ENCODE data around the gene GPC2.

The GPC2 gene

GRCh38 chr7:100122568-100122967 is 54.6 kb downstream of the GPC2 start:
- DNase-seq (ENCODE audit: insufficient read length, low spot score), result no peak
- FAIRE-seq, result no peak
- TF ChIP-seq POU2F2 (IDR thresholded peaks at IDR 0.05; ENCODE audit: low read depth, low read length), result no peak
- TF ChIP-seq POLR2A (IDR thresholded peaks at IDR 0.05; ENCODE audit: low read depth, low read length), result no peak
- TF ChIP-seq SPI1 (IDR thresholded peaks at IDR 0.05; ENCODE audit: low read depth, low read length), result no peak
- no peak for TF ChIP-seq PAX5 (IDR thresholded peaks at IDR 0.05; ENCODE audit: insufficient read depth, low read length, severe bottlenecking)
- TF ChIP-seq POLR2AphosphoS5 (IDR thresholded peaks at IDR 0.05; ENCODE audit: low read depth, low read length), result no peak
- no peak for TF ChIP-seq TAF1 (IDR thresholded peaks at IDR 0.05; ENCODE audit: low read depth, low read length)

- DNase-seq (ENCODE audit: insufficient read length, low spot score), result no peak
- TF ChIP-seq POLR2AphosphoS5 (IDR thresholded peaks at IDR 0.05; ENCODE audit: low read depth, low read length) (no peak), POU2F2 (IDR thresholded peaks at IDR 0.05; ENCODE audit: low read depth, low read length) (no peak), TAF1 (IDR thresholded peaks at IDR 0.05; ENCODE audit: low read depth, low read length) (no peak), PAX5 (IDR thresholded peaks at IDR 0.05; ENCODE audit: insufficient read depth, low read length, severe bottlenecking) (no peak), POLR2A (IDR thresholded peaks at IDR 0.05; ENCODE audit: low read depth, low read length) (no peak), SPI1 (IDR thresholded peaks at IDR 0.05; ENCODE audit: low read depth, low read length) (no peak)
- FAIRE-seq, result no peak
Observed at GRCh38 chr7:100122067-100122466, 55.1 kb downstream of the GPC2 start.

- DNase-seq (ENCODE audit: insufficient read length, low spot score) (no peak), FAIRE-seq (no peak)
- TF ChIP-seq POU2F2 (IDR thresholded peaks at IDR 0.05; ENCODE audit: low read depth, low read length) (no peak), SPI1 (IDR thresholded peaks at IDR 0.05; ENCODE audit: low read depth, low read length) (no peak), PAX5 (IDR thresholded peaks at IDR 0.05; ENCODE audit: insufficient read depth, low read length, severe bottlenecking) (no peak), POLR2AphosphoS5 (IDR thresholded peaks at IDR 0.05; ENCODE audit: low read depth, low read length) (no peak), POLR2A (IDR thresholded peaks at IDR 0.05; ENCODE audit: low read depth, low read length) (no peak), TAF1 (IDR thresholded peaks at IDR 0.05; ENCODE audit: low read depth, low read length) (no peak)
Observed at GRCh38 chr7:100120733-100121036, 56.5 kb downstream of the GPC2 start.

GRCh38 chr7:100119970-100120732 is 57.0 kb downstream of the GPC2 start:
- FAIRE-seq (no peak), DNase-seq (ENCODE audit: insufficient read length, low spot score) (no peak)
- no peak for TF ChIP-seq TAF1 (IDR thresholded peaks at IDR 0.05; ENCODE audit: low read depth, low read length)
- no peak for TF ChIP-seq PAX5 (IDR thresholded peaks at IDR 0.05; ENCODE audit: insufficient read depth, low read length, severe bottlenecking)
- no peak for TF ChIP-seq POLR2AphosphoS5 (IDR thresholded peaks at IDR 0.05; ENCODE audit: low read depth, low read length)
- TF ChIP-seq POLR2A (IDR thresholded peaks at IDR 0.05; ENCODE audit: low read depth, low read length), result no peak
- no peak for TF ChIP-seq SPI1 (IDR thresholded peaks at IDR 0.05; ENCODE audit: low read depth, low read length)
- no peak for TF ChIP-seq POU2F2 (IDR thresholded peaks at IDR 0.05; ENCODE audit: low read depth, low read length)
